Heart left ventricle (tissue), 13 donors: ENCODE data around the gene B3GAT3.
A peak's percentile ranks its signal among the peaks of the same experiment; 100 is the strongest.

Source experiments
- POLR2A ChIP-seq, 2 donors: fragments of 450-650 bp; IDR thresholded peaks; one replicate each; pipeline ENCODE4 v1.6.1; 2017; ENCODE audit warnings: antibody characterized with exemption in 2 of 2, mild to moderate bottlenecking in 2 of 2, moderate library complexity in 2 of 2
- TF ChIP-seq, protein P1 (sequence below), 12 donors: fragments of 200-600 bp; sonication (generic) in 4 of 12; IDR thresholded peaks; one replicate each; pipeline versions ENCODE4 v1.5.0 to v1.8.0; 2018 to 2022; ENCODE audit warnings: antibody characterized with exemption in 12 of 12, mild to moderate bottlenecking in 5 of 12
- donor health status: ischemic (EF 13 %, LVEDD 7.1; RV severe dilation, severe dysfunction).
- donor health status: DM: no; HTN: yes; CAD: no.
- donor health status: DM: no; HTN: no; CAD: no.
- donor health status: ischemic (EF 25% LVEDD 6.9; RV normal size, moderate dysfunction).
- donor health status: ischemic (EF 25% LVEDD 5.7; RV mildly dilated, moderate dysfunction).
- donor health status: ischemic (EF 35%, LVEDD 5.7; RV mildly dilated, moderate dysfunction).
- donor health status: nonischemic (EF 11% LVEDD 7.7; RV severe dilation, severe dysfunction).
- donor health status: DM: yes; HTN: yes; CAD: no.
- donor health status: PGD.
- donor health status: ischemic (EF 29% LVEDD 5.4; RV normal size, mild dysfunction).
- donor health status: nonischemic (EF 23%, LVEDD 6.1; RV moderate dilation, normal function).

DNA sequence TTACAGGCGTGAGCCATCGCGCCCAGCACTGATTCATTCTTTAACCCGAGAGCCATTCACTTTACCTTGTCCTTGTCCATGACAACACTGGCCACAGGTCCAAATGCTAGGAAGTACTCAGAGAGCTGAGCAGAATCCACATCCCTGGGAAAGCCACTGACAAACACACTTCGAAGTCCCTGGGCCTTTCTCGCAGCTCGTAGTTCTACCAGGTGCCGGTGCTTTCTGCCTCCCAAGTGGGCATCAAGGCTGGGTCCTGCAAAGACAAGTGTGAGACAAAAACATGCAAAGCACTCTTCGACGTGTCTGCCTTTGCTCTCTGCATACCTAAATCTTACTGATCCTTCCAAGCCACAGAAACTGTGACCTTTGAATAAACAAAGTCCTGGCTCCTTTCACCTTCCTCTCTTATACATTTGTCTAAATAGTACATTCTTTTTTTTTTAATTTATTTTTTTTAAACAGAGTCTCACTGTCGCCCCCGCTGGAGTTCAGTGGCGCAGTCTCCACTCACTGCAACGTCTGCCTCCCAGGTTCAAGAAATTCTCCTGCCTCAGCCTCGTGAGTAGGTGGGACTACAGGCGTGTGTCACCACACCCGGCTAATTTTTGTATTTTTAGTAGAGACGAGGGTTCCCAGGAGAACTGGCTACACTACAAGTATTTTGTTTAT lies 32.7 kb downstream of the B3GAT3 start:
- no peak for TF ChIP-seq POLR2A (IDR thresholded peaks at IDR 0.05)
- TF ChIP-seq, protein P1, sequence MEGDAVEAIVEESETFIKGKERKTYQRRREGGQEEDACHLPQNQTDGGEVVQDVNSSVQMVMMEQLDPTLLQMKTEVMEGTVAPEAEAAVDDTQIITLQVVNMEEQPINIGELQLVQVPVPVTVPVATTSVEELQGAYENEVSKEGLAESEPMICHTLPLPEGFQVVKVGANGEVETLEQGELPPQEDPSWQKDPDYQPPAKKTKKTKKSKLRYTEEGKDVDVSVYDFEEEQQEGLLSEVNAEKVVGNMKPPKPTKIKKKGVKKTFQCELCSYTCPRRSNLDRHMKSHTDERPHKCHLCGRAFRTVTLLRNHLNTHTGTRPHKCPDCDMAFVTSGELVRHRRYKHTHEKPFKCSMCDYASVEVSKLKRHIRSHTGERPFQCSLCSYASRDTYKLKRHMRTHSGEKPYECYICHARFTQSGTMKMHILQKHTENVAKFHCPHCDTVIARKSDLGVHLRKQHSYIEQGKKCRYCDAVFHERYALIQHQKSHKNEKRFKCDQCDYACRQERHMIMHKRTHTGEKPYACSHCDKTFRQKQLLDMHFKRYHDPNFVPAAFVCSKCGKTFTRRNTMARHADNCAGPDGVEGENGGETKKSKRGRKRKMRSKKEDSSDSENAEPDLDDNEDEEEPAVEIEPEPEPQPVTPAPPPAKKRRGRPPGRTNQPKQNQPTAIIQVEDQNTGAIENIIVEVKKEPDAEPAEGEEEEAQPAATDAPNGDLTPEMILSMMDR (IDR thresholded peaks at IDR 0.05): peak in 1 of 12 donors; percentile 8
